ENCODE results near the gene CSGALNACT2. TPM values are rescaled to one million over a fixed set of nuclear protein-coding genes. Genes with fewer than 3 reads are reported as not detected.

CSGALNACT2 gene
- total RNA-seq, 1 experiment from 2014 or later: 8.9 TPM

GRCh38 chr10:43176271-43176670 lies 38.0 kb downstream of the CSGALNACT2 start:
- no peak overlapping the region for H3K4me2 ChIP-seq (ENCODE audit: insufficient read depth, insufficient read length, low read length)
- Mint-ChIP-seq H3K9me3 (no peaks in the 10 kb centered on the region), H3K27me3 (ENCODE audit: low read depth) (no peaks in the 10 kb centered on the region), H3K4me1 (peaks cover 11 to 13% of the 10 kb centered on the region in 2 experiments; a peak in 3 of 4 replicates), H3K27ac (no peak overlapping the region; a peak in 1 of 7 replicates), H3K36me3 (ENCODE audit: insufficient read depth in 1 of 3, low read depth in 3 of 3) (peaks cover 7 to 24% (median 19%) of the 10 kb centered on the region in 3 experiments), H3K4me3 (no peak overlapping the region)
- H3K14ac ChIP-seq (ENCODE audit: insufficient read depth, low read length): no peak overlapping the region
- H3K27ac ChIP-seq (ENCODE audit: insufficient read length, low read depth, low read length): no peak overlapping the region
- H4K20me1 ChIP-seq (ENCODE audit: control insufficient read depth, insufficient read depth, insufficient read length): no peaks in the 10 kb centered on the region
- H3K56ac ChIP-seq (ENCODE audit: insufficient read length, low read depth, low read length): no peak overlapping the region
- H4K5ac ChIP-seq (ENCODE audit: insufficient read length, low read depth, low read length): no peak overlapping the region
- TF ChIP-seq CTCF (conservative IDR thresholded peaks at IDR 0.05): no peak
- H4K8ac ChIP-seq (replicated peaks; ENCODE audit: insufficient read length, low read depth, low read length): no peak overlapping the region
- no peak overlapping the region for H3T11ph ChIP-seq (ENCODE audit: low read length)
- no peaks in the 10 kb centered on the region for H3K9me3 ChIP-seq (ENCODE audit: control insufficient read depth, low read depth, low read length)
- no peak overlapping the region for H2BK5ac ChIP-seq (ENCODE audit: insufficient read length, low read length)
- H2BK20ac ChIP-seq (ENCODE audit: low read depth, low read length, poor library complexity, severe bottlenecking): no peak overlapping the region
- no peaks in the 10 kb centered on the region for H3K79me2 ChIP-seq (ENCODE audit: insufficient read depth, low read length)
- WGBS (ENCODE audit: extremely low coverage, insufficient read length, low lambda C conversion rate): no CpG with 5 or more reads among the region's 3 CpGs
- no peak overlapping the region for H3K9ac ChIP-seq (ENCODE audit: extremely low read depth, insufficient read length, low read length)
- no peak overlapping the region for H2AK5ac ChIP-seq (ENCODE audit: insufficient read length, low read length)
- H3K27me3 ChIP-seq (ENCODE audit: insufficient read depth, low read length): no peaks in the 10 kb centered on the region
- H3K23ac ChIP-seq (ENCODE audit: insufficient read length, low read depth, low read length): no peak overlapping the region
- no peak overlapping the region for H2BK12ac ChIP-seq (ENCODE audit: insufficient read length, low read depth, low read length)
- H2BK15ac ChIP-seq (ENCODE audit: low read depth, low read length): no peak overlapping the region
- no peaks in the 10 kb centered on the region for H3K79me1 ChIP-seq (ENCODE audit: insufficient read depth, low read depth, low read length, poor library complexity, severe bottlenecking)
- no peak overlapping the region for H2AFZ ChIP-seq (ENCODE audit: low read length)
- H4K91ac ChIP-seq (ENCODE audit: insufficient read length, low read depth, low read length): no peak overlapping the region
- H2BK120ac ChIP-seq (ENCODE audit: low read depth, low read length, poor library complexity, severe bottlenecking): no peak overlapping the region
- no peaks in the 10 kb centered on the region for H3K4me1 ChIP-seq (ENCODE audit: insufficient read depth, low read length)
- H3K23me2 ChIP-seq (ENCODE audit: insufficient read length, low read depth, low read length, poor library complexity, severe bottlenecking): no peaks in the 10 kb centered on the region
- H3K4ac ChIP-seq (ENCODE audit: low read depth, low read length): no peak overlapping the region
- no peak overlapping the region for H3K18ac ChIP-seq (ENCODE audit: insufficient read length, low read depth, low read length)
- no peak for DNase-seq
